ENCODE data around the gene DROSHA.
"Not testable (repeated sequence)": the region's sequence is repeated elsewhere in the genome, so short reads cannot be mapped to it uniquely, and the experiment has no call there.

DROSHA gene

GRCh38 chr5:31372124-31372523 is 159.8 kb downstream of the DROSHA start:
- DNase-seq, result no peak

GRCh38 chr5:31366941-31367340 is 165.0 kb downstream of the DROSHA start:
- no peak for DNase-seq

- DNase-seq, result no peak
Observed at GRCh38 chr5:31365776-31366175, 166.1 kb downstream of the DROSHA start.

GRCh38 chr5:31364881-31365636 is 166.8 kb downstream of the DROSHA start:
- no peak for DNase-seq

GRCh38 chr5:31362931-31363568 is 168.8 kb downstream of the DROSHA start:
- DNase-seq, result no peak

- no peak for DNase-seq
Observed at GRCh38 chr5:31362529-31362900, 169.4 kb downstream of the DROSHA start.

GRCh38 chr5:31361704-31362528 is 170.0 kb downstream of the DROSHA start:
- DNase-seq, result not testable (repeated sequence)

GRCh38 chr5:31361234-31361633 is 170.7 kb downstream of the DROSHA start:
- DNase-seq, result no peak

GRCh38 chr5:31359839-31360238 is 172.1 kb downstream of the DROSHA start:
- no peak for DNase-seq

GRCh38 chr5:31357038-31357437 is 174.9 kb downstream of the DROSHA start:
- DNase-seq, result no peak

- DNase-seq, result no peak
Observed at GRCh38 chr5:31355337-31355736, 176.6 kb downstream of the DROSHA start.
